GM18498 (cell line): ENCODE measurements around the gene COL4A5.
"Not testable (repeated sequence)": the region's sequence is repeated elsewhere in the genome, so short reads cannot be mapped to it uniquely, and the experiment has no call there.

Experiments
- ATAC-seq: cut with Tn5 transposase; IDR thresholded peaks from one replicate; pipeline ENCODE4 v1.9.1; 2021; ENCODE audit warnings: mild to moderate bottlenecking, moderate library complexity; ENCODE audit not compliant: unreplicated experiment

The COL4A5 gene

GRCh38 chrX:108453841-108454240 is 14.2 kb downstream of the COL4A5 start:
- ATAC-seq: no peak

GRCh38 chrX:108456971-108457477 is 17.4 kb downstream of the COL4A5 start:
- no peak for ATAC-seq

GRCh38 chrX:108464604-108465003 is 25.0 kb downstream of the COL4A5 start:
- ATAC-seq: no peak

DNA sequence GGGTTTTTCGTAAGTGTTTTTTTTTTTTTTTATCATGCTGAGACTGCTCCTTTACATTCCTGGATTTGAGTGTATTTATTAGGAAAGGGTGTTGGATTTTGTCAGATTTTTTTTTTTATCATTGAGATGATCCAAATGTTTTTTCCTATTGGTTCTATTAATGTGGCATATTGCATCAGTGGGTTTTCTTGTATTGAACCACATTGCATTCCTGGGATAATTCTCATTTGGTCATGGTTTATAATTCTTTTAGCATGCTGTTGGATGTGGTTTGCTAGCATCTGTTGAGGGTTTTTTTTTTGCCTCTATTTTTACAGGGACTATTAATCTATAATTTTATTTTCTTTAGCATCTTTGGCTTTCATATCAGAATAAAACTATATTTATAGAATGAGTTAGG is 28.8 kb downstream of the COL4A5 start:
- no peak for ATAC-seq

DNA sequence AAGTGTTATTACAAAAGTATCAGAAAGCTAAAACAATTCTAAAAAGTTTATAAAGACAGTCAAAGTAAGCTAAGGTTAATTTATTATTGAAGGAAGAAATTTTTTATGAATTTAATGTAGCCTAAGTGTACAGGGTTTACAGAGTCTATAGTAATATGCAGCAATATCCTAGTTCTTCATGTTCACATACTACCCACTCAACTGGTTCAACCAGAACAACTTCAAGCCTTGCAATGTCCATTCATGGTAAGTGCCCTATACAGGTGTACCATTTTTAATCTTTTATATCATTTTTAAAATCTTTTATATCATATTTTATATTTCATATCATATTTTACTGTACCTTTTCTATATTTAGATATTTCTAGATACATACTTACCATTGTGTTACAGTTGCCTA is 34.3 kb downstream of the COL4A5 start:
- no peak for ATAC-seq

DNA sequence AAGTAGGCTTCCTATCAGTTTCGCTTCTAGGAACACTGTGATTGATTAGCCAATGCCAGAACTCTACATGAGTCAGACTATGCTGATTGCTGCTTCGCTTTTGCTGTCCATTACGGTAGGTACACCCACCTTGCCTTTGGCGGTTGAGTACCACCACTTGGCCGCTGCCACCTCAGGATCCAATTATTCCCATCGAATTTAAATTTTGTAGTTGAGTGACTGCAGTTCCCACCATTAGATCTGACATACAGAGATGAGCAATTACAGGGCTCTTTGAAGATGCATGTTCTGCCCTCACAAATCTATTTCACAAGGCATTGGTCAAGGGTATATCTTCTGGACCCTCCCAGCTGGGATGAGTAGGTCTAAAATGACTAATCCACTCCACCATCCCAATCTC is 41.9 kb downstream of the COL4A5 start:
- ATAC-seq: not testable (repeated sequence)

- ATAC-seq: no peak
Observed at GRCh38 chrX:108484251-108484650, 44.6 kb downstream of the COL4A5 start.

- ATAC-seq: no peak
Observed at GRCh38 chrX:108485960-108486359, 46.3 kb downstream of the COL4A5 start.

DNA sequence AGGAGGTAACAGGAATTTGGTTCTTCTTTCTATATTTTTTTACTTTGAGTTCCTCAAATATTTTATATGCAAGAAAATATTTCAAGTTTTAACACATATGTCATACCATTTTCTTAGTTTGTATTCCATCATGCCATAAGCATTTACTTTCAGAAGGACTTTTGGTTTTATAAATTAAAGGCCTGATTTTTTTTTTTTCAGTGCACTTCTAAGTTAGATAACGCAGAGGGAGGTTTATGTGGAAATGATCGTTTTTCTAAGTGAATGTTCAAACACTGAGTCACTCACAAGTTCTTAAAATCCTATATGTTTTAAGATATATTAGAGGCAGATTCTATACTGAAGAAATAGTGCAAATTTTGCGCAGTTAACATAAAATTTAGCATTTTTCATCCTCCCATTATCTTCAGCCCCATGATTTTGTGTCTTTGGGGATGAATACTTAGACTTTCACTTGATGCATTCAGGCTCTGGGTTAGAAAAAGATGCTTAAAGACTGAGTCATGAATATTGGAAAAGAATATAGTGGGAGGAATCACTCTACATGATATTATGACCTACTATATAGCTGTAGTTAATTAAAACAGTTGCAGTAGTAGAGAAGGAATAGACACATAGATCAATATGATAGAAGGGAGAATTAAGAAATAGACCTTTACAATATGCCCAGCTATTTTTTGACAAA is 54.9 kb downstream of the COL4A5 start:
- no peak for ATAC-seq

DNA sequence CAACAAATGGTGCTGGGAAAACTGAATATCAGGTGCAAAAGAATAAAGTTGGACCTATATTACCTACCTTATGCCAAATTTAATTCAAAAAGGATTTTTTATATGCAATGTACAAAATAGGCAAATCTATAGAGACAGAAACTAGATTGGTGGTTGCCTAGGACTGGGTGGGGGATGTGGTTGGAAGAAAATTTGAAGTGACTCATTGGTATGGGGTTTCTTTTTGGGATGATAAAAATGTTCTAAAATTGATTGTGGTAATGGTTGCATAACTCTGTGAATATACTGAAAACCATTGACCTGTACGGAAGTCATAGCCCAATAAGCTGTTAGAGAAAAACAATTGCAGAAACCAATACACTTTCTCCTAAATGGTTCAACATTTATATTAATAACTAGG is 72.1 kb downstream of the COL4A5 start:
- no peak for ATAC-seq

- ATAC-seq: no peak
Observed at GRCh38 chrX:108516184-108516583, 76.5 kb downstream of the COL4A5 start.

DNA sequence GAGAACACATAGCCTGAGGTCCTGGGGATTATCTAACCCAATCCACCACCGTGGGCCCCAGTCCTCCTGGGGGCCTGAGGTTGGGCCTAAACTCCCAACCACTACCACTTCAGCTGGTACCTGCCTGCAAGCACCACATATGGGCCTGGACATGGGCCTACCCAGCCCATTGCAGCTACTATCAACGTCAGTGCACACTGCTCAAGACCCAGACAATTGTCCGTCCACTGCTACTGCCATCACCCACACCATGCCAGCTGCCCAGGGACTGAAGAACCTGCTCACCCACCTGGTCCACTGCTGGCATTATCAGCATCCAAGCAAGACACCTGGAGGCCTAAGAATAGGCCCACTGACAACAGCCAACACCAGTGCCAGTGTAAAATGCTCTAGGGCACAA is 88.1 kb downstream of the COL4A5 start:
- no peak for ATAC-seq

- ATAC-seq: peak; percentile 86
Observed at GRCh38 chrX:108537005-108537404, 97.4 kb downstream of the COL4A5 start.

DNA sequence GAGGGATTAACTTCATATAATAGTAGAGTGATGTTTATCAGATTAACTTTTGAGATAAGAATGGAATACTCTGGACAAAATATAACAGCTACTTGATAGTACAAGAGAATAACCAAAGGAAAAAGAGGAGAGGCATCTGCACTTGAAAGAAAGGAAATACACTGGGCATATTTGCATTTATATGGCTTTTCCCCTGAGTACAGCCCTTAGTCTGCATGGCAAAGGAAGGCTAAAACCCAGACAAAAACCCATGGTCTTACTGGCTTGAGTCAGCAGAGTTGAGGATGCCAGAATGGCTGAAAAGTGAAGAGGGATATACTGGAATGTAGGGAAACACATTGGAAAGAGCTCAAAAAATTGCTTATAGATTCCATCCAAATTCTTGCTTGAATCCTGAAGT is 101.6 kb downstream of the COL4A5 start:
- no peak for ATAC-seq

DNA sequence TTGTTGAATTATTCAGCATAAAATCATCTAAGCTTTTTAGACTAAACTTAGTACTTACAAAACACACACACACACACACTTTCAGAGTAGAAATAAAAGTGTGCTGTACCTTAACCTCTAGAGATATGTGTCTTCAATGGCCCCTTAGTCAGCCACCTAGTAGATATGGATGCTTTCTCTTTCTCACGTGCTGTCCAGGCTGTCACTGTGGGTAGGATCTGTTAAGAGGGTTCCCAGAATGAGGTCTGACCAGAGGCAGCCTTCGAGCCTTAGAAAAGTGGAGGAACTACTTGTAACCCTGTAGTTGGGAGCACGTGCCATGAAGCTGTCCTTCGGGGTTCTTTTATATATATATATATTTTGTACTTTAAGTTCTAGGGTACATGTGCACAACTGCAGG is 117.9 kb downstream of the COL4A5 start:
- no peak for ATAC-seq

DNA sequence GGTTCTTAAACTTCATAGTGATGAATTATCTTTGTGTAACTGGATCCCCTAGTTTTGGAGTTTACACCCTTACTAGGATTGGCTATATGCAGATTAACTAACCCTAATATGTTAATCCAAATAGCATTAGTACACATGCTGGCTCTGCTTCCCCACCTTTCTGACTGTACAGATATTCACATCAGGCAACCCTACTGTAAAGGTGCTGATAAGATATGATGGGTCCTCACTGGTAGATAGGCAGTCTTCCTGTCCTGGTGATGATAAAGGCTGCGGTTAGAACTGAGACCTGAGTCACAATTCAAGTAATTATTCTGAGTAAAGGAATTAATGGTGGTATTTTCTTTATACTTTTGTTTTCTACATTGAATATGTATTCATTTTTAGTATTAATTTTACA is 118.6 kb downstream of the COL4A5 start:
- no peak for ATAC-seq

DNA sequence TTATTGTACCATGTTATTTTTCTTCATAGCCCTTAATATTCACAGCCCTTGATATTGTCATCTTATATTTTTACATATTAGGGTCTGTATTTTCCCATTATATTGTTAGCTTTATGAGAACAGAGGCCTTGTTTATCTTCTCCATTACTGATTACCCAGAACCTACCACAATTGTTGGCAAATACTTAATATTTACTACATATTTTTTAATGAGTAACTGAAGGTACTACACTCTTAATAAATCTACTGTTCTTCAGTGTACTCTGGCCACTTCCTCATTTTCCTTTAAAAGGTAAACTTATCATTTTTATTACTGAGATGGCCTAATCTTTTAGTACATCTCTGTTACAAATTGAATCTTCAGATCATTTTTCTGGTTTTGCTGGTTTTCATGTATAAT is 133.5 kb downstream of the COL4A5 start:
- ATAC-seq: no peak

GRCh38 chrX:108582151-108582550 is 142.5 kb downstream of the COL4A5 start:
- ATAC-seq: no peak

GRCh38 chrX:108584617-108585211 is 145.1 kb downstream of the COL4A5 start:
- no peak for ATAC-seq

GRCh38 chrX:108590496-108590895 is 150.9 kb downstream of the COL4A5 start:
- ATAC-seq: no peak

- ATAC-seq: no peak
Observed at GRCh38 chrX:108601276-108601675, 161.6 kb downstream of the COL4A5 start.

- ATAC-seq: no peak
Observed at GRCh38 chrX:108610141-108610540, 170.5 kb downstream of the COL4A5 start.

- ATAC-seq: no peak
Observed at GRCh38 chrX:108614616-108615015, 175.0 kb downstream of the COL4A5 start.
